K562 (cell line): ENCODE data around the gene PM20D2. TPM values are rescaled to one million over a fixed set of nuclear protein-coding genes. Genes with fewer than 3 reads are reported as not detected.
A peak's percentile ranks its signal among the peaks of the same experiment; 100 is the strongest.

Experiments
- L3MBTL2 ChIP-seq: fragments of 450-650 bp; IDR thresholded peaks from 2 replicates; pipeline ENCODE4 v1.6.1; 2016; ENCODE audit warnings: mild to moderate bottlenecking, moderate library complexity
- SAFB ChIP-seq: fragments of 200-400 bp; formaldehyde crosslinking; IDR thresholded peaks from 2 replicates; pipeline ENCODE4 v1.6.1; 2017; ENCODE audit warnings: low read depth, low read length, borderline replicate concordance
- polyA plus RNA-seq, 8 experiments: library from polyadenylated mRNA; depleted of rRNA in 4 of 8; stranded (reverse) in 5 of 8; unstranded in 3 of 8; fragments of >200 nt; fragmentation: Nextera tagmentation in 2 of 8; fragmentation: Illumina TruSeq in 1 of 8; extraction: Ambion mirVana in 2 of 8; extraction: Trizol in 1 of 8; gene quantifications; 2 replicates each; pipeline versions ENCODE4 v1.2.1 to v1.2.3, GENCODE V29; 2011 to 2014; ENCODE audit warnings: inconsistent platforms in 1 of 8, missing spikeins in 1 of 8
- total RNA-seq, 7 experiments: library from RNA; depleted of rRNA in 6 of 7; stranded (reverse); fragments of >200 nt in 6 of 7; fragmentation: Illumina TruSeq in 2 of 7; extraction: Trizol in 2 of 7; gene quantifications; 2 replicates each; pipeline versions ENCODE4 v1.2.1 to v1.2.3, GENCODE V29; 2011 to 2021; ENCODE audit warnings: low replicate concordance in 1 of 7
- TF ChIP-seq, protein P1 (sequence below): fragments of 450-650 bp; IDR thresholded peaks from 2 replicates; pipeline ENCODE4 v1.6.1; 2016; ENCODE audit warnings: mild to moderate bottlenecking, moderate library complexity

The PM20D2 gene
- total and polyA plus RNA-seq, 9 of the 15 experiments (the other 6 are each of a cell fraction or from before 2014, with no cell fraction given) = 0.30 to 2.6 (median 1.00) TPM

DNA sequence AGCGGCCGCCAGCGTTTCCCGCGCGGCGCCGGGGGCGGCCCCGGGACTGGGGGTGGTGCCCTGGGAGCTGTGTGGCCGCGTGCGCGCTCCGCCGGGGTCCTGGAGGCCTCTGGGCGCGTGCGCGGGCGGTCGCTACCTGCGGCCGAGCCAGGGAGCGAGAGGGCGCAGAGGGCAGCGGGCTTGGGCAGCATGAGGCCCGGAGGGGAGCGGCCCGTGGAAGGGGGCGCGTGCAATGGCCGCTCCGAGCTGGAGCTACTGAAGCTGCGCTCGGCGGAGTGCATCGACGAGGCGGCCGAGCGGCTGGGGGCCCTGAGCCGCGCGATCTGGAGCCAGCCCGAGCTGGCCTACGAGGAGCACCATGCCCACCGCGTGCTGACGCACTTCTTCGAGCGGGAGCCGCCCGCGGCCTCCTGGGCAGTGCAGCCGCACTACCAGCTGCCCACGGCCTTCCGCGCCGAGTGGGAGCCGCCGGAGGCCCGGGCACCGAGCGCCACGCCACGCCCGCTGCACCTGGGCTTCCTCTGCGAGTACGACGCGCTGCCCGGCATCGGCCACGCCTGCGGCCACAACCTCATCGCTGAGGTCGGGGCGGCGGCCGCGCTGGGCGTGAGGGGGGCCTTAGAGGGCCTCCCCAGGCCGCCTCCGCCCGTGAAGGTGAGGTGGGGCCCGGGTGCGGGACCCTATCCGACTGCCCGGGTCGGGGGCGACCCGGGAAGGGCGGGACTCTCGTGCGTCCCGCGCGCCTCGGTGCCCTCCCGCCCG lies at the start of gene PM20D2 (continued):
- TF ChIP-seq, protein P1, sequence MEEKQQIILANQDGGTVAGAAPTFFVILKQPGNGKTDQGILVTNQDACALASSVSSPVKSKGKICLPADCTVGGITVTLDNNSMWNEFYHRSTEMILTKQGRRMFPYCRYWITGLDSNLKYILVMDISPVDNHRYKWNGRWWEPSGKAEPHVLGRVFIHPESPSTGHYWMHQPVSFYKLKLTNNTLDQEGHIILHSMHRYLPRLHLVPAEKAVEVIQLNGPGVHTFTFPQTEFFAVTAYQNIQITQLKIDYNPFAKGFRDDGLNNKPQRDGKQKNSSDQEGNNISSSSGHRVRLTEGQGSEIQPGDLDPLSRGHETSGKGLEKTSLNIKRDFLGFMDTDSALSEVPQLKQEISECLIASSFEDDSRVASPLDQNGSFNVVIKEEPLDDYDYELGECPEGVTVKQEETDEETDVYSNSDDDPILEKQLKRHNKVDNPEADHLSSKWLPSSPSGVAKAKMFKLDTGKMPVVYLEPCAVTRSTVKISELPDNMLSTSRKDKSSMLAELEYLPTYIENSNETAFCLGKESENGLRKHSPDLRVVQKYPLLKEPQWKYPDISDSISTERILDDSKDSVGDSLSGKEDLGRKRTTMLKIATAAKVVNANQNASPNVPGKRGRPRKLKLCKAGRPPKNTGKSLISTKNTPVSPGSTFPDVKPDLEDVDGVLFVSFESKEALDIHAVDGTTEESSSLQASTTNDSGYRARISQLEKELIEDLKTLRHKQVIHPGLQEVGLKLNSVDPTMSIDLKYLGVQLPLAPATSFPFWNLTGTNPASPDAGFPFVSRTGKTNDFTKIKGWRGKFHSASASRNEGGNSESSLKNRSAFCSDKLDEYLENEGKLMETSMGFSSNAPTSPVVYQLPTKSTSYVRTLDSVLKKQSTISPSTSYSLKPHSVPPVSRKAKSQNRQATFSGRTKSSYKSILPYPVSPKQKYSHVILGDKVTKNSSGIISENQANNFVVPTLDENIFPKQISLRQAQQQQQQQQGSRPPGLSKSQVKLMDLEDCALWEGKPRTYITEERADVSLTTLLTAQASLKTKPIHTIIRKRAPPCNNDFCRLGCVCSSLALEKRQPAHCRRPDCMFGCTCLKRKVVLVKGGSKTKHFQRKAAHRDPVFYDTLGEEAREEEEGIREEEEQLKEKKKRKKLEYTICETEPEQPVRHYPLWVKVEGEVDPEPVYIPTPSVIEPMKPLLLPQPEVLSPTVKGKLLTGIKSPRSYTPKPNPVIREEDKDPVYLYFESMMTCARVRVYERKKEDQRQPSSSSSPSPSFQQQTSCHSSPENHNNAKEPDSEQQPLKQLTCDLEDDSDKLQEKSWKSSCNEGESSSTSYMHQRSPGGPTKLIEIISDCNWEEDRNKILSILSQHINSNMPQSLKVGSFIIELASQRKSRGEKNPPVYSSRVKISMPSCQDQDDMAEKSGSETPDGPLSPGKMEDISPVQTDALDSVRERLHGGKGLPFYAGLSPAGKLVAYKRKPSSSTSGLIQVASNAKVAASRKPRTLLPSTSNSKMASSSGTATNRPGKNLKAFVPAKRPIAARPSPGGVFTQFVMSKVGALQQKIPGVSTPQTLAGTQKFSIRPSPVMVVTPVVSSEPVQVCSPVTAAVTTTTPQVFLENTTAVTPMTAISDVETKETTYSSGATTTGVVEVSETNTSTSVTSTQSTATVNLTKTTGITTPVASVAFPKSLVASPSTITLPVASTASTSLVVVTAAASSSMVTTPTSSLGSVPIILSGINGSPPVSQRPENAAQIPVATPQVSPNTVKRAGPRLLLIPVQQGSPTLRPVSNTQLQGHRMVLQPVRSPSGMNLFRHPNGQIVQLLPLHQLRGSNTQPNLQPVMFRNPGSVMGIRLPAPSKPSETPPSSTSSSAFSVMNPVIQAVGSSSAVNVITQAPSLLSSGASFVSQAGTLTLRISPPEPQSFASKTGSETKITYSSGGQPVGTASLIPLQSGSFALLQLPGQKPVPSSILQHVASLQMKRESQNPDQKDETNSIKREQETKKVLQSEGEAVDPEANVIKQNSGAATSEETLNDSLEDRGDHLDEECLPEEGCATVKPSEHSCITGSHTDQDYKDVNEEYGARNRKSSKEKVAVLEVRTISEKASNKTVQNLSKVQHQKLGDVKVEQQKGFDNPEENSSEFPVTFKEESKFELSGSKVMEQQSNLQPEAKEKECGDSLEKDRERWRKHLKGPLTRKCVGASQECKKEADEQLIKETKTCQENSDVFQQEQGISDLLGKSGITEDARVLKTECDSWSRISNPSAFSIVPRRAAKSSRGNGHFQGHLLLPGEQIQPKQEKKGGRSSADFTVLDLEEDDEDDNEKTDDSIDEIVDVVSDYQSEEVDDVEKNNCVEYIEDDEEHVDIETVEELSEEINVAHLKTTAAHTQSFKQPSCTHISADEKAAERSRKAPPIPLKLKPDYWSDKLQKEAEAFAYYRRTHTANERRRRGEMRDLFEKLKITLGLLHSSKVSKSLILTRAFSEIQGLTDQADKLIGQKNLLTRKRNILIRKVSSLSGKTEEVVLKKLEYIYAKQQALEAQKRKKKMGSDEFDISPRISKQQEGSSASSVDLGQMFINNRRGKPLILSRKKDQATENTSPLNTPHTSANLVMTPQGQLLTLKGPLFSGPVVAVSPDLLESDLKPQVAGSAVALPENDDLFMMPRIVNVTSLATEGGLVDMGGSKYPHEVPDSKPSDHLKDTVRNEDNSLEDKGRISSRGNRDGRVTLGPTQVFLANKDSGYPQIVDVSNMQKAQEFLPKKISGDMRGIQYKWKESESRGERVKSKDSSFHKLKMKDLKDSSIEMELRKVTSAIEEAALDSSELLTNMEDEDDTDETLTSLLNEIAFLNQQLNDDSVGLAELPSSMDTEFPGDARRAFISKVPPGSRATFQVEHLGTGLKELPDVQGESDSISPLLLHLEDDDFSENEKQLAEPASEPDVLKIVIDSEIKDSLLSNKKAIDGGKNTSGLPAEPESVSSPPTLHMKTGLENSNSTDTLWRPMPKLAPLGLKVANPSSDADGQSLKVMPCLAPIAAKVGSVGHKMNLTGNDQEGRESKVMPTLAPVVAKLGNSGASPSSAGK = peak; percentile 62; the same call in 1 of the 2 replicates
- TF ChIP-seq SAFB (no peak), L3MBTL2 (peak; percentile 84)
- TF ChIP-seq, all 486 proteins: peak for 17
